B cell (primary cell): Measurements from ENCODE around the gene FAM20C. TPM values are rescaled to one million over a fixed set of nuclear protein-coding genes. Genes with fewer than 3 reads are reported as not detected.

Source experiments
- ATAC-seq: fragments of 200-7000 bp; cut with Tn5 transposase; one replicate; pipeline ENCODE4 v1.10.0; 2021; ENCODE audit warnings: low read depth, mild to moderate bottlenecking, moderate number of reproducible peaks, moderate library complexity
- CTCF ChIA-PET: fragments of 350-600 bp; sonication (Branson Sonifier 250); formaldehyde crosslinking; loops from one replicate; lab custom pipeline; 2021; ENCODE audit warnings: antibody characterized with exemption, inconsistent platforms; lab: Charles Lee
- POLR2A ChIA-PET: fragments of 350-600 bp; sonication (Branson Sonifier 250); formaldehyde crosslinking; loops from one replicate; lab custom pipeline; 2021; ENCODE audit warnings: antibody characterized with exemption; lab: Charles Lee
- DNase-seq: peaks from one replicate; pipeline ENCODE4 v3.0.0; 2013
- H2AFZ ChIP-seq: 2 replicates; pipeline ENCODE4 v1.6.1; 2012; ENCODE audit warnings: mild to moderate bottlenecking, low read depth, low read length; ENCODE audit not compliant: insufficient read depth, poor library complexity, severe bottlenecking
- H3K27ac ChIP-seq, 2 donors: 1 replicate in 1 of 2; 2 replicates in 1 of 2; pipeline ENCODE4 v1.5.1; 2012 to 2013; ENCODE audit warnings: low read length in 2 of 2, mild to moderate bottlenecking in 2 of 2, moderate library complexity in 1 of 2
- H3K27me3 ChIP-seq, 4 experiments: fragments of 200-600 bp in 1 of 4; sonication (generic) in 1 of 4; replicated peaks in 1 of 4; 1 replicate in 2 of 4; 2 replicates in 2 of 4; pipeline versions ENCODE4 v1.6.1 to v1.7.0; 2013 to 2016; ENCODE audit warnings: low read length in 3 of 4, mild to moderate bottlenecking in 2 of 4, mixed read lengths in 1 of 4, moderate library complexity in 1 of 4; ENCODE audit not compliant: insufficient read depth in 4 of 4, control insufficient read depth in 3 of 4; ENCODE audit errors: control extremely low read depth in 1 of 4
- H3K36me3 ChIP-seq, 2 experiments: replicated peaks in 1 of 2; 1 replicate in 1 of 2; 2 replicates in 1 of 2; pipeline versions ENCODE4 v1.6.1 to v1.7.1; 2013; ENCODE audit warnings: low read length in 1 of 2; ENCODE audit not compliant: insufficient read depth in 2 of 2, control insufficient read depth in 1 of 2; ENCODE audit errors: control extremely low read depth in 1 of 2, extremely low read depth in 1 of 2
- H3K4me1 ChIP-seq, 2 donors: fragments of 200-600 bp in 1 of 2; sonication (generic) in 1 of 2; 1 replicate in 1 of 2; 2 replicates in 1 of 2; pipeline versions ENCODE4 v1.5.1 to v1.6.1; 2013 to 2017; ENCODE audit warnings: low read length in 2 of 2; ENCODE audit not compliant: control insufficient read depth in 2 of 2, insufficient read depth in 2 of 2
- H3K4me2 ChIP-seq: replicated peaks from 2 replicates; pipeline ENCODE3; 2012; ENCODE audit warnings: mild to moderate bottlenecking, low read depth, low read length; ENCODE audit not compliant: poor library complexity, severe bottlenecking
- H3K4me3 ChIP-seq, 5 experiments: fragments of 200-600 bp in 1 of 5; sonication (generic) in 1 of 5; 1 replicate in 3 of 5; 2 replicates in 2 of 5; pipeline versions ENCODE4 v1.5.1 to v1.7.0; 2011 to 2016; ENCODE audit warnings: low read length in 4 of 5, mild to moderate bottlenecking in 4 of 5, low read depth in 2 of 5, control low read depth in 1 of 5, moderate library complexity in 1 of 5; ENCODE audit not compliant: insufficient read depth in 1 of 5; ENCODE audit errors: control extremely low read depth in 1 of 5, extremely low read depth in 1 of 5
- H3K79me2 ChIP-seq: fragments of 200-600 bp; sonication (generic); one replicate; pipeline ENCODE4 v1.6.0; 2016; ENCODE audit warnings: low read length; ENCODE audit not compliant: control insufficient read depth, insufficient read depth
- H3K9ac ChIP-seq: fragments of 200-600 bp; sonication (generic); 2 replicates; pipeline ENCODE4 v1.6.1; 2017; ENCODE audit warnings: mild to moderate bottlenecking, low read length, moderate library complexity
- H3K9me3 ChIP-seq, 3 donors: one replicate each; pipeline versions ENCODE4 v1.6.1 to v1.7.1; 2013; ENCODE audit warnings: low read length in 2 of 3; ENCODE audit not compliant: control insufficient read depth in 2 of 3, insufficient read depth in 1 of 3; ENCODE audit errors: control extremely low read depth in 1 of 3
- H4K20me1 ChIP-seq: 2 replicates; pipeline ENCODE4 v1.6.0; 2012; ENCODE audit warnings: mild to moderate bottlenecking, low read length; ENCODE audit not compliant: insufficient read depth, control insufficient read depth, poor library complexity, severe bottlenecking
- H3K27ac Mint-ChIP-seq: one replicate; pipeline ENCODE4 v1.8.0; 2021; ENCODE audit warnings: mixed read lengths
- H3K27me3 Mint-ChIP-seq: one replicate; pipeline ENCODE4 v1.8.0; 2021; ENCODE audit warnings: mixed read lengths
- H3K4me1 Mint-ChIP-seq: one replicate; pipeline ENCODE4 v1.8.0; 2021; ENCODE audit warnings: mixed read lengths
- H3K4me3 Mint-ChIP-seq: one replicate; pipeline ENCODE4 v1.8.0; 2021; ENCODE audit warnings: mixed read lengths
- H3K9me3 Mint-ChIP-seq: one replicate; pipeline ENCODE4 v1.8.0; 2022; ENCODE audit warnings: mixed read lengths; ENCODE audit not compliant: insufficient read depth
- EZH2 ChIP-seq: IDR thresholded peaks from 2 replicates; pipeline ENCODE4 v1.6.1; 2012; ENCODE audit warnings: borderline replicate concordance, low read depth, mild to moderate bottlenecking, moderate library complexity, low read length; ENCODE audit not compliant: insufficient read depth, poor library complexity, severe bottlenecking
- WGBS: methylation state at CpG from one replicate; pipeline ENCODE4 v1.1.5; 2013; ENCODE audit warnings: missing lambda C conversion rate; ENCODE audit not compliant: insufficient coverage; 5-methylcytosine and 5-hydroxymethylcytosine counted together
- intact Hi-C: fragments of 100-400 bp; cut with micrococcal nuclease; formaldehyde crosslinking; loops from one replicate; pipeline ENCODE4 v1.10.0; 2022
- polyA plus RNA-seq: library from polyadenylated mRNA; depleted of rRNA; stranded (reverse); fragments of >200 nt; gene quantifications from 2 replicates; pipeline ENCODE4 v1.2.3, GENCODE V29; 2012
- total RNA-seq, 2 donors: library from RNA; stranded (reverse); fragments of 120-200 nt in 1 of 2; gene quantifications; 1 replicate in 1 of 2; 2 replicates in 1 of 2; pipeline versions ENCODE4 v1.2.3 to v1.2.4, GENCODE V29; 2013 to 2022
- TF ChIP-seq, protein P1 (sequence below): fragments of 200-600 bp; IDR thresholded peaks from one replicate; pipeline ENCODE4 v1.8.0; 2022; ENCODE audit warnings: antibody characterized with exemption, mild to moderate bottlenecking

Gene FAM20C
- total and polyA plus RNA-seq, 2 donors (not counting 1 experiment from before 2014, with no cell fraction given), result 0.54 to 0.81 TPM

DNA sequence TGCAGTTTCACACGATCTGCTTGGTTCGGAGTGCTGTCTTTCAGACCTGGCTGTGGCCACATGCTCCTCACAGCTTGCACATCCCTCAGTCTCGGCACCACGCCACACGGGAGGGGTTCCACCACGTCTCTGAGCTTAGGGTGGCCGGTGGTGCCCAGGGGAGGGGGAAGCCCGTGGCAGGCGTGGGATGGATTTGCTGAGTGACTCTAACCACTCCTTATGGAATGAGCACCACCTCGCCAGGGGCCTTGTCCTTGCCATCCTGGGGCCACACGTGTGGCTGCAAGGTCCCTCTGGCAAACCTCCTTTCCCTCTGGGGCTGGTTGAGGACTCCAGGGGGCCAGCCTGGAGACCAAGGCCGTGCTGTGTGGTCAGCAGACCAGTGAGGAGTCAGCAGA, 29.1 kb upstream of the FAM20C start:
- no peak for ATAC-seq
- CTCF ChIA-PET, result no interaction called here
- H3K4me3 Mint-ChIP-seq, result no peak overlapping the region

DNA sequence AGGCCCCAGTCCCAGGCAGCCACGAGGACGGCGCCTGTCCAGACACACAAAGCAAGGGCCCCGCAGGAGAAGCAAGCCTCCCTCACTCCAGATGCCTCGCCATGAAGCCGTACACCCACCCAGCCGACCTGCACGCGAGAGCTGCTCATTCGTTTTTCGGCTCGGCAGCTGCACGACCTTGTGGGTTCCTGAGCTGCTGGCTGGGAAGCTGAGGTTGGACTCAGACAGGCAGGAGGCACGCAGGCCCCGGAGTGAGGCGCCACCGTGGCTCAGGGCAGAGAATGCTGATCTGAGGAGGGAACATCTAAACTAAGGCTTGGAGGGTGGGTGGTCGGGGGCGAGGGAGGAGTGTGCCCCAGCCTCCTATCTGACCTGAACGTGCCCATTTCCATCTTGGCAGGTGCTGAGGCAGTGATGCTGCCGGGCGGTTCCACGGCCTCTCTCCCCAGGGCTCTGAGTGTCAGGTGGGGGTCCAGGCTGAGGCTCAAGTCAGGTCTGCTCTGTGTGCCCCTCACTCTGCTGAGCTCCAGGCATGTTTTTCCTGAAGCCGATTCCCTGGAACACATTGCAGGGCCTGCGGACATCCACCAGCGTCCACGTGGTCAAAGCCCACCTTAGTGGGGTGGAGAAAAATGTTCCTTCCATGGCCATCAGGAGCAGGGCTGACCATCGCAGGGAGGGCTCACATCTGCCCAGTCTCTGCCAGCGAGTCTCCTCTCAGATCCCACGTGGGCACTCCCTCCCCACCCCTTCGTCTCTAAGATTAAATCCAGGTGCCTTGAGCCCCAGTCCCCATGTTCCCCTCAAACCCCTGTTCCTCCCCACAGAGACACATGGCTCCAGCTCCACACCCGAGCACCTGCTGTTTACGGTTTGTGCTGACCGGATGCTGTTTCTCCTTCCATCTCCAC, 28.1 kb upstream of the FAM20C start:
- H3K27me3 Mint-ChIP-seq, result peaks cover 17% of the 10 kb centered on the region
- H3K9ac ChIP-seq, result no peak overlapping the region
- H3K27ac ChIP-seq, result no peak overlapping the region
- TF ChIP-seq, protein P1, sequence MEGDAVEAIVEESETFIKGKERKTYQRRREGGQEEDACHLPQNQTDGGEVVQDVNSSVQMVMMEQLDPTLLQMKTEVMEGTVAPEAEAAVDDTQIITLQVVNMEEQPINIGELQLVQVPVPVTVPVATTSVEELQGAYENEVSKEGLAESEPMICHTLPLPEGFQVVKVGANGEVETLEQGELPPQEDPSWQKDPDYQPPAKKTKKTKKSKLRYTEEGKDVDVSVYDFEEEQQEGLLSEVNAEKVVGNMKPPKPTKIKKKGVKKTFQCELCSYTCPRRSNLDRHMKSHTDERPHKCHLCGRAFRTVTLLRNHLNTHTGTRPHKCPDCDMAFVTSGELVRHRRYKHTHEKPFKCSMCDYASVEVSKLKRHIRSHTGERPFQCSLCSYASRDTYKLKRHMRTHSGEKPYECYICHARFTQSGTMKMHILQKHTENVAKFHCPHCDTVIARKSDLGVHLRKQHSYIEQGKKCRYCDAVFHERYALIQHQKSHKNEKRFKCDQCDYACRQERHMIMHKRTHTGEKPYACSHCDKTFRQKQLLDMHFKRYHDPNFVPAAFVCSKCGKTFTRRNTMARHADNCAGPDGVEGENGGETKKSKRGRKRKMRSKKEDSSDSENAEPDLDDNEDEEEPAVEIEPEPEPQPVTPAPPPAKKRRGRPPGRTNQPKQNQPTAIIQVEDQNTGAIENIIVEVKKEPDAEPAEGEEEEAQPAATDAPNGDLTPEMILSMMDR, result no peak
- TF ChIP-seq EZH2, result no peak
- ATAC-seq, result no peak
- no peaks in the 10 kb centered on the region for H3K9me3 Mint-ChIP-seq
- DNase-seq, result no peak
- peaks cover 0 to 21% (median 0%) of the 10 kb centered on the region in 4 experiments for H3K27me3 ChIP-seq
- H3K36me3 ChIP-seq, result no peaks in the 10 kb centered on the region
- intact Hi-C loops, result no loop called here
- no peak overlapping the region for H3K27ac Mint-ChIP-seq
- POLR2A ChIA-PET, result no interaction called here
- H4K20me1 ChIP-seq, result no peaks in the 10 kb centered on the region
- 62% methylated on average over 34 of the region's 34 CpGs for WGBS
- H3K4me3 Mint-ChIP-seq, result no peak overlapping the region
- no peaks in the 10 kb centered on the region for H3K9me3 ChIP-seq
- H3K79me2 ChIP-seq, result no peaks in the 10 kb centered on the region
- no peaks in the 10 kb centered on the region for H3K4me1 Mint-ChIP-seq
- CTCF ChIA-PET, result no interaction called here
- no peak overlapping the region for H3K4me3 ChIP-seq
- no peaks in the 10 kb centered on the region for H3K4me1 ChIP-seq
- no peak overlapping the region for H3K4me2 ChIP-seq
- H2AFZ ChIP-seq, result no peak overlapping the region

More for the DNA sequence above, 29.1 kb upstream of the FAM20C start:
- no peaks in the 10 kb centered on the region for H3K36me3 ChIP-seq
- intact Hi-C loops, result no loop called here
- no peaks in the 10 kb centered on the region for H3K79me2 ChIP-seq
- Mint-ChIP-seq H3K27me3 (peaks cover 17% of the 10 kb centered on the region), H3K27ac (no peak overlapping the region), H3K9me3 (no peaks in the 10 kb centered on the region), H3K4me1 (no peaks in the 10 kb centered on the region)
- peaks cover 0 to 17% (median 0%) of the 10 kb centered on the region in 4 experiments for H3K27me3 ChIP-seq
- no peaks in the 10 kb centered on the region for H4K20me1 ChIP-seq
- TF ChIP-seq EZH2, result no peak
- TF ChIP-seq, protein P1, result no peak
- no peak overlapping the region for H3K4me2 ChIP-seq
- POLR2A ChIA-PET, result no interaction called here
- H2AFZ ChIP-seq, result no peak overlapping the region
- 94% methylated on average over 9 of the region's 12 CpGs for WGBS
- no peak for DNase-seq
- no peaks in the 10 kb centered on the region for H3K4me1 ChIP-seq
- H3K9me3 ChIP-seq, result no peaks in the 10 kb centered on the region
- no peak overlapping the region for H3K27ac ChIP-seq
- H3K4me3 ChIP-seq, result no peak overlapping the region
- H3K9ac ChIP-seq, result no peak overlapping the region
